Nephron progenitor cell (in vitro differentiated cells): ENCODE results near the gene KAT8.
"Not testable (repeated sequence)": the region's sequence is repeated elsewhere in the genome, so short reads cannot be mapped to it uniquely, and the experiment has no call there.

ENCODE experiments used
- DNase-seq: peaks from one replicate; pipeline ENCODE4 v3.0.0; 2021
- H3K27ac Mint-ChIP-seq: 2 replicates; pipeline ENCODE4 v1.8.0; 2021; ENCODE audit warnings: mild to moderate bottlenecking, moderate library complexity, mixed read lengths
- H3K27me3 Mint-ChIP-seq: 2 replicates; pipeline ENCODE4 v1.8.0; 2021; ENCODE audit warnings: mild to moderate bottlenecking, low read depth, mixed read lengths; ENCODE audit not compliant: poor library complexity
- H3K36me3 Mint-ChIP-seq: 2 replicates; pipeline ENCODE4 v1.8.0; 2021; ENCODE audit warnings: low read depth, mixed read lengths
- H3K4me1 Mint-ChIP-seq: 2 replicates; pipeline ENCODE4 v1.8.0; 2021; ENCODE audit warnings: mixed read lengths
- H3K4me3 Mint-ChIP-seq: 2 replicates; pipeline ENCODE4 v1.8.0; 2021; ENCODE audit warnings: mild to moderate bottlenecking, moderate library complexity, mixed read lengths
- H3K9me3 Mint-ChIP-seq: 2 replicates; pipeline ENCODE4 v1.8.0; 2021; ENCODE audit warnings: mild to moderate bottlenecking, moderate library complexity, mixed read lengths
- CTCF ChIP-seq: fragments of 200-600 bp; sonication (generic); IDR thresholded peaks from 2 replicates; pipeline ENCODE4 v1.5.0; 2021; ENCODE audit warnings: antibody characterized with exemption

Gene KAT8

GRCh38 chr16:31134091-31134571 lies 16.7 kb downstream of the KAT8 start:
- Mint-ChIP-seq H3K27ac (no peak overlapping the region), H3K4me1 (peaks cover 41% of the 10 kb centered on the region), H3K4me3 (peak overlapping the region; percentile 63), H3K36me3 (no peaks in the 10 kb centered on the region), H3K9me3 (no peaks in the 10 kb centered on the region), H3K27me3 (peaks cover 3% of the 10 kb centered on the region)
- no peak for TF ChIP-seq CTCF
- DNase-seq: no peak

GRCh38 chr16:31134625-31135534 lies 17.4 kb downstream of the KAT8 start:
- peak; percentile 28 for DNase-seq
- Mint-ChIP-seq H3K36me3 (no peaks in the 10 kb centered on the region), H3K4me3 (peak overlapping the region; percentile 63), H3K4me1 (peaks cover 41% of the 10 kb centered on the region), H3K27me3 (peaks cover 3% of the 10 kb centered on the region), H3K27ac (no peak overlapping the region), H3K9me3 (no peaks in the 10 kb centered on the region)
- TF ChIP-seq CTCF: no peak

- peak; percentile 62 for DNase-seq
- TF ChIP-seq CTCF: no peak
- Mint-ChIP-seq H3K36me3 (no peaks in the 10 kb centered on the region), H3K4me3 (peak within 1 kb of the TSS; percentile 63), H3K9me3 (no peaks in the 10 kb centered on the region), H3K4me1 (peaks cover 49% of the 10 kb centered on the region), H3K27me3 (peaks cover 3% of the 10 kb centered on the region), H3K27ac (no peak within 1 kb of the TSS)
Observed at GRCh38 chr16:31135535-31136286, 18.2 kb downstream of the KAT8 start, which contains the start of gene PRSS8. PRSS8 (minus strand) TSS chr16:31135727; CDS start chr16:31135498, 229 bp downstream.

- Mint-ChIP-seq H3K9me3 (no peaks in the 10 kb centered on the region), H3K36me3 (no peaks in the 10 kb centered on the region), H3K27me3 (peaks cover 5% of the 10 kb centered on the region), H3K27ac (no peak overlapping the region), H3K4me1 (peaks cover 55% of the 10 kb centered on the region), H3K4me3 (peak overlapping the region; percentile 63)
- no peak for DNase-seq
- TF ChIP-seq CTCF: no peak
Observed at GRCh38 chr16:31136287-31136662, 18.8 kb downstream of the KAT8 start.

GRCh38 chr16:31136822-31137499 lies 19.5 kb downstream of the KAT8 start:
- H3K4me1 Mint-ChIP-seq: peaks cover 62% of the 10 kb centered on the region
- not testable (repeated sequence) for H3K4me3 Mint-ChIP-seq, DNase-seq, H3K27ac Mint-ChIP-seq, H3K9me3 Mint-ChIP-seq, H3K36me3 Mint-ChIP-seq, H3K27me3 Mint-ChIP-seq
